ENCODE results near the gene TMEM129.
A peak's percentile ranks its signal among the peaks of the same experiment; 100 is the strongest.

Gene TMEM129

DNA sequence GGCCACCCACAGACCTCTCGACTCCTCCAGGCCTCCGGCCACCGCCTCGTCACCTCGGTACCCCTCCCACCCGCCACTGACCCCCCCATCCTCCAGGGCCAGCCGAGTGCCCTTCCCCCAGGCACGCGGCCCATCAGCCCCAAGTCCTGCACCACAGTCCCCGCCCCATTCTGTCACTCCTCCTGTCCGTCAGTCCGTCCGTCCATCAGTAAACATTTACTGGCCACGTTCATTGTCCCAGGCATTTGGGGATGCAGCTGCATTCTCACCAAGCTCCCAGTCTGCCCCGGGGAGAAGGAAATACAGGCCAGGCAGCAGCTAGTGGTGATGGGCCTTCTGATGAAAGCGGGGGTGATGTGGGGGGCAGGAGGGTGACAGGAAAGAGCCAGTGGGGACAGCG, 36.7 kb upstream of the TMEM129 start:
- DNase-seq, result no peak

DNA sequence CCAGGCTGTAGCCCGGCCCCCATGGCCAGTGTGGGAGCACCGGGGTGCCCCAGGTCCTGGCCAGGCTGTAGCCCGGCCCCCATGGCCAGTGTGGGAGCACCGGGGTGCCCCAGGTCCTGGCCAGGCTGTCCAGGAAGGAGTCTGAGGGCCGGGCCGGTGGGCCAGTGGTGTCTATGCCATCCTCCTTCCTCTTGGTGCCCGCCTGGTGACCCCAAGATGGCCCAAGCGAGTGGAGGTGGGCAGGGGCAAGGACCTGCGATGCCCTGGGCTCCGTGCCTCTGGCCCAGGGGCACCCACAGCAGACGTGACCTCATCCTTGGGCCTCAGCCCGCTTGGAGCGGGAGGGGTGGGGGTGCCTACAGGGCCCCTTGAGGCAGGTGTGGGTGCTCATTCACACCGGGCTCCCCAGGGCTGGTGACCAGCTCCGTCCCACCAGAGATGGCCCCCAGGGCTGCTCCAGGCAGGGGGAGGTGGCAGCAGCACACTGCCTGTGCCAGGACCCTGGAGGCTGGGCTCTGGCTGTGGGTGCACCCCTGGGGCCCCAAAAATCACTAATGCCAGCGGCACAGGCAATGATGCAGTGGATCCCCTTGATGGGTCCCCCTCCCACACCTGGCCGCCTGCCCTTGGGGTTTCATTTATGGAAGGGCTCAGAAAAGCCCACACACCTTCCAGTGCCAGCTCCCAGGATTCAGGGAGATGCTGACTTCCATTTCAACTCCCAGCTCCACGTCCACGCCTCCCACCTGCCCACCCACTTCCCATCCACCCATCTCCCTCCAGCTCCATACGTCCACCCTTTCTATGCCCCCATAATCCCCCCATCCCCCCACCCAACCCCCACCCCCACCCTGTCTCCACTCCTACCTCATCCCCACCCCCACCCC, 36.0 kb upstream of the TMEM129 start:
- DNase-seq, result no peak

DNA sequence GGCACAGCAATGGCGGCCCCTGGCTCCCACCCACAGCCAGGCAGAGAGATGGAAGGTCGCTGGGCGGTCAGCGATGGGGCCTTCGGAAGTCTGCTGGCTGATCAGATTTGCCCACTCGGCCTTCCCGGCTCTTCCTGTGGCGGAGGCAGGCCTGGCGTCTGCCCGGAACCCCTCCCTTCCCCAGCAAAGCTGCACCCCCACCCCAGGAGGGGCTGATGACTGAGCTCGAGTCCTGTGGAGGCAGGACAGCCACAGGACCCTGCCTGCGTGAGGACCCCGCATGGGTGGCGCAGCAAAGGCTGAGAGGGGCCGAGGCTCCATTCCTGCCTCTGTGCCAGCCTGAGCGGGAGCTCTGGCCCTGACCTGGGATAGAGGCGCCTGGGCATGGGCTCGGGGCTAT, 35.0 kb upstream of the TMEM129 start:
- DNase-seq, result no peak

DNA sequence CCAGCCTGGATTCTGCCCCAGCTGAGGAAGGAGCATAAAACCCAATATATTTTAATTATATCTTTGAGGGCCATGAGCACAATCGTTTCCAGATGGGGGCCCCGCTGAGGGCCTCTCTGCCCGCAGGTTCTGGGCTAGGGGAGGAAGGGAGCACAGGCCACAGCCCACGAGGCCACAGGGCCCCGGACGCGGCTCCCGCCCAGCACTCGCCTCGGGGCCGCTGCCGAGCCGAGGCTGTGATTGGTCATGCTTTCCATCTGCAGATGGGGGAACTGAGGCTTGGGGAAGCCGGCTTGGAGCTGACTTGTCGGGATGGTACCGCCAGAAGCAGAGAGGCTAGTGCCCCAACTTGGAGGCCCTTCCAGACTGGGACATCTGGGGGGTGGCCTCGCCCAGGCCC, 34.2 kb upstream of the TMEM129 start:
- no peak for DNase-seq

DNA sequence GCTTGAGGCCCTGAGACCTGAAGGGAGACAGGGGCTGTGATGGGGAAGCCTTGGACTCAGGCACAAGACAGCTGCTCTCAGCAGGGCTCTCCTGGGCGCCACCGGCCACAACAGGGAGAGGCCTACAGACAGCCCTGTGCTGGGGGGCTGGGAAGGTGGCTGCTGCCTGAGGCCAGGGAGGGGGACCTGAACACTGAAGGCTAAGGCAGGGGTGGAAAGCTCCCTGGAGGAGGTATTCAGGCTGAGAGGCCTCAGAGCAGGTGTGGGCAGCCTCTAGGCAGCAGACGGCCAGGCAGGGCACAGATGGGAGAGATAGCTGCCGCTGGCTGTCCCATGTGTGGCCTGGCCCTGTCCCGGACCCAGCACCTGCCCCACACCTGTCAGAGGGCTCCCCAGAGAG, 33.2 kb upstream of the TMEM129 start:
- no peak for DNase-seq

DNA sequence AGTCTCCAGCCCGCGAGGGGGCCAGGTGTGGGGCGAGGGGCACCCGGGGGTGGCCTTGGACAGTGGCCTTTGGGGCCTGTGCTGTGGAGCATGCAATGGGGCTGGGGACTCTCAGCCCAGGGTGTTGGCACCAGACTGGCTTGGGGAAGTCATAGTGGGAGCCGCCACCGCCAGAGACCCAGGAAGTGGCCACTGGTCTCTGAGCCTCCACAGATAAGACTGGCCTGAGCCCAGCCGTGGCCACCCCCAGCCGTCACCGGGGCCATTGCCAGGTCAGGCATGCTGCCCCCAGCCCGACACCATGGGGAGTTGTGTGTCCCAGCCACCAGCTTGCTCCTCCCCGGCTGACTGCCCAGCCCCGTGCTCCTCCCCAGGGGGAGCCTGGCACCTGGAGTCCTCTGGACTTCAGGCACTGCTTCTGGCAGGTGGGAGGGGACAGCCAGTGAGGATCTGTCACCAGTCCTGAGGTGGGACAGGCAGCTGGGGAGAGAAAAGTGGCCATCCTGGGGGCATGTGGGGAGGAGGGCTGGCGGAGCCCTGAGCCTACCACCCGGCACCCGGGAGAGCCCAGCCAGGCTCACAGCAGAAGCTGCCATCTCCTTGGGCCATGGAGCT, 32.7 kb upstream of the TMEM129 start:
- DNase-seq, result no peak

DNA sequence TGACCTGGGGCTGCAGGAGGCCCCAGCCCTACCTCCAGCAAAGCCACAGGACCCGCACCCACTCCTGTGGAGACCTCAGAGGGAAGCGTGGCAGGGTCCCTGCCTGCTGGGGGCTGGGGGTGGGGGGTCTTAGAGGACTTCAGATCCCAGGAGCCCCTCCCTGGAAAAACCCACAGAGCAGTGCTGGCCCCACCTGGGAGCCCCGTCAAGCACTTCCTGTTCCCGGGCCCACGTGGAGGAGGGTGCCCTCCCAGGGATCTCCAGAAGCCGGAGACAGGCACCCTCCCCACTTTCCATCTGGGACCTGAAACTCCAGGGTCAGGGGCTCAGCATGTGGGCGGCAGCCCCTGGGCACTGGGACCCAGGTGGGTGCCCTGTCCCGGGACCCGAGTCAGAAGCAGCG, 32.2 kb upstream of the TMEM129 start:
- no peak for DNase-seq

DNA sequence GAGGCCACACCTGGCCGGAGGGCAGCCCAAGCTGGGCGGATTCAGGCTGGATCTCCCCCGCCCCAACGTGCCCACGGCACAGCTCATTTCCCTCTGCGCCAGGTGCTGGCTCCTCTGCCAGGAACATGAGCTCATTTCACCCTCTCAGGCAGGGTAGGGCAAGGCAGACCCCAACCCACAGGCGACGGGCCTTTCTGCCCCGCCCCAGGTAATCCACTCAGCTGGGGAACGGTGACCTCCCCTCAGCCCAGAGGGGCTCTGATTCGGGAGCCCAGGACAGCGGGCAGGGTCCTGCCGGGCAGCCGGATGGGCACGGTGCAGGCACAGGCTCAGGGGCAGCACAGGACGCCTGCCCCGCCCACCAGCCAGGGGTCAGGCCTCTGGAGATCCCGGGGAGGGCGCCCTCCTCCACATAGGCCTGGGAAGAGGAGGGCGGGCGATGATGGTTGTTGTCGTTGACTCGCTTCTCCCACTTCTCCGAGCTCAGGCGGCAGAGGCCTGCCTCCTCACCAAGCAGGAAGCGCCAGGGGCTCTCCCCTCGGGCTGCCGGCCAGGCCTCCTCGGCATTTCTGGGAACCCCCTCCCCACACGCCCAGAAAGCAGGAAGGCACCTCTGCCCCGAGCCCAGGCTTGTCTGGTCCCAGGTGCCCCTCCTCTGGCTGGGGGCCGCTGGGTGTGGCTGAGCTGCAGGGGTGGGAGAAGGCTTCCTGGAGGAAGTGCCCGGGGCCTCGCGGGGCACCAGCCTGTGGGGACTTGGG, 31.3 kb upstream of the TMEM129 start:
- no peak for DNase-seq

DNA sequence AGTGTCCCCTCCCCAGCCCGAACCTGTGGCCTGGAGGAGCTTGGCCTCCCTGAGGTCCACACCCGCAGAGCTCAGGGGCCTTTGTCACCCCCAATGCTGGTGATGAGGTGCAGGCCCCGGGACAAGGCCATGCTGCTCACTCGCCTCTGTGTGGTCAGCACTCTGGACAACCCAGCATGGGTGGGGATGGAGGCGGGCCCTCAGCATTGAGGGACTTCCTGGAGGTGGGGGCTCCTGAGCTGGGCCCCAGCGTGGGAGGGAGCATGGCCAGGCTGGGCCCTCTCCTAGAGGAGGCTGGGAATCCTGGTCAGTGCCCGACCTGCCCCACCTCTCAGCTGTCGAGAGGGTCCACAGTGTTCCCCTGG, 30.8 kb upstream of the TMEM129 start:
- DNase-seq, result no peak

DNA sequence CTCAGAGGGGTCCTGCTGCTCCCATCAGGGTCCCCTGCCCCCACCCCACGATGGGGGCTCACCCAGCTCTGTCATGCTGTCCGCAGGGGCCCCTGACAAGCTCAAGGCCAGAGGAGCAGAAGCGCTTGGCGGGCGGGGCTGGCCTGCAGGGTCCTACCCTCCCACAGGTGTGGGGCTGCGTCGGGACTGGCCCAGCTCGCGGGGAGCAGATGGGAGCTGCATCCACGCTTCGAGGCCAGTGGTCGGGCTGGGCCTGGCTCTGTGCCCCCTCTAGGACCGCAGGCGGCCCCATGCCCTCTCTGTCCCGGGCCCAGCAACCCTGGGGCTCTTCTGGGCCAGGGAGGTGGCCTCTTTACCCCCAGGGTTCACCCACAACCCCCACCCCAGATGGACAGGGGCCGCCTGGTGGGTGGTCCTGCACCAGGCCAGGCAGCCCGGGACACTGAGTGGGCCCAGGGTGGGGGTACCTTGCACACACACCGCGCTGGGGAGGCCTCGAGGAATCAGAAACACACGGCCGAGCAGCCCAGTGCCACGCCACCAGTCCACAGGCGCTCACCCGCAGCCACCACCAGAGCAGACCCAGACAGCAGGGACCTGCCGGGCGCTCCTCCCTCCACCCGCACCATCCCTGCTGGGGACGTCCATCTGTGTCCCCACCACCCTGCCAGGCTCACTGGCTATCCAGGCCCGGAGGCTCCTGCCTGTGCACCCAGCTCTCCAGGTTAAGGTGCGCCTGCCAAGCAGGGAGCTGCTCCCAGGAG, 30.2 kb upstream of the TMEM129 start:
- DNase-seq, result no peak

DNA sequence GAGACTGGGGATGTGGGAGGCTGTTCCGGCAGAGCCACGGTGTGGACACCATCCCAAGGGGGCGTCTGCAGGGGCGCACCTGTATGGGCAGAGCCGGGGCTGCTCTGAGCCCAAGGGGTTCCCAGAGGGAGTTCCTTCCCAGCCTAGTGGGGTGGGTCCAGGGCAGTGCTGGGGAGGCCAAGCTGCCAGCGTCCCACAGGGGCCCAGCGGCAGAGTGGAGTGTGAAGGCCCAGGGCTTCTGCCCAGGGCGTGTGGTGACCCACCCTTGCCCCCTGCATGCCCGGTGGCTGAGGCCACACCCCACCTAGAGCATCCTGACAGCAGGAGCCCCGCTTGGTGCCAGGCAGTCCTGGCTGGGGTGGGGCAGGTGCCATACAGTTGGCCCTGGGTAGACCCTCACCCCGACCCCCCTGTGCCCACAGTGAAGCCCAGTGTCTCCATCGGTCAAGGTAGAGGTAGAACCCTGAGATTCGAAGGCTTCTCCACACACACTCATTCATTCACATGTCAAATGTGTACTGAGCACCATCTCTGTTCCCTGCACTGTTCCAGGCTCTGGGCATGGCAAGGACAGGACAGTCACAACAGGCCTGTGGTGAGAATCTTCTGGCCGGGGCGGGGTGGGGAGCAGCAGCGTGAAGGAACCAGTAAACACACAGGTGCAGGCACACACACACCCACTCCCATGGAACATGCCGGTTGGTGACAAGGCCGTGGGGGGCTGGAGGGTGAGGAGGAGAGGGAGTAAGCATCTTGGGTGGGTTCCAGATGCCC, 29.4 kb upstream of the TMEM129 start:
- DNase-seq, result no peak

DNA sequence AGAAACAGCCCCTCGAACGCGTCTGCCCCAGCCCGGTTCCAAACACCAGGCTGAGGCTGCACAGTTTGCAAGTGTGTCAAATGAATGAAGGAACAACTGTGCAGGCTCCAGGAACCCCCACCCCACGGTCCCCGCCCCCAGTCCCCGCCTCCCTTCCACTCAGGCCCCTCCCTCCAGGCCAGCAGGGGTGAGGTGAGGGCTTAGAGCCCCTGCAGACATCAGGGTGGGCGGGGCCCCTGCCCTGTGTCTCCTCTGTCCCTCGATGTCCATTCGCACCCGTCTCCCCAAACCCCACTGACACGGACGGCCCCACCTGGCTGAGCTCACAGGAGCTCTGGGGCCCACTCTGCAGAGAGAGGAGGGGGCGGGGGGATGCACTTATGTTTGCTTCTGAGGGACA, 28.7 kb upstream of the TMEM129 start:
- DNase-seq, result no peak

DNA sequence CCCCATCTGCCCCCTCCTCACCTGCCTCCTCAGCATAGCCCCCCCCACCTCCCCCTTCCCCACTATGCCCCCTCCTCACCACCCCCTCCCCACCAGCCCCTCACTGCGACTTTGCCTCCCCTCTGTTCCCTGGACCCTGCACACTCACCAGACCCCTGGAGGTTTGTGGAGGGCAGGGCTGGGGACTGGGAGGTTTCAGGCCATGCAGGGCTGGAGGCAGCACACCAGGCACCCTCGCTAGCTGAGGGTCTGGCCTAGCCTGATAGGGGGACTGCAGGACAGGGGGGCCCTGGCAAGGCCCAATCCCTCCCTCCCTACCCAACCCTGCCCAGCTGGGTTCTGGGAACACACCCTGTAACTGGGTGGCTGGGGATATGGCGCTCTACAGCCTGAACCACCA, 28.2 kb upstream of the TMEM129 start:
- DNase-seq, result no peak

DNA sequence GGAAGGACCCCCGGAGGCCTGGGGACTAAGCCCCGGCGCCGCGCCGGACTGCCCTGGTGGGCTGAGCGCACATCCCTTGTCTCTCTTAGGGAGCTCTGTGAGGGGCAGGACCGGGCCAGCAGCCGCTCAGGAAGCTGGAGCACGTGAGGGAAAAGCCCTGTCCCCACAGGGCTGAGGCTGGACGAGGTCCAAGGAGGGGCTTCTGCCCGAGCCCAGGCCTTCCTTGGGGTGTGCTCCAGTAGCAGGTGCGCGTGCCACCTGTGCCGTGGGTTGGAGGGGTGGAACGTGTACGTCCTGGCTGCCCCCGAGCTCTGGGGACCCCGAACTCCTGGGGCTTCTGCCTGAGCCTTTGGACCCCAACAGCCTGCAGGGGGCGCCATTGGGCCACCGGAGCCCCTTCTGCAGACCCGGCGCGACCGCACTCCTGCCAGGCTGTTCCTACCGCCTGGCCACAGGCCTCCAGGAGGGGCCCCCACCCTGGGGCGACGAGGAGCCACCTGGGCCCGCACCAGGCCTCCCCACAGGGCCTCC, 27.4 kb upstream of the TMEM129 start:
- DNase-seq, result peak; percentile 49

DNA sequence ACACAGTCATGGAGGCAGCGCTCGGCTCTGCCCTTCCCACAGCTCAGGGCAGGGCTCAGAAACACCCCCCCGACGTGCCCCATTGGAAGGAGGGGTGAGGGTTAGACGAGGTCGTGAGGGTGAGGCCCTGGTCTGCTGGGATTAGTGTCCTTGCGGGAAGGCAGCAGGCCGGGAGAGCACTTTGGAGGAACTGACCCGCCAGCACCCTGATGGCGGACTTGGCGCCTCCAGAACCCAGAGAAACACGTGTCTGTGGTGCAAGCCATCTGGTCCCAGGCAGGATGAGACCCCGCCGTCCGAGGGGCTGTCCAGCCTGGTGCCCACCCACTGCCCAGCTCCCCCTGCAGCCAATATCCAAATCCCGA, 26.5 kb upstream of the TMEM129 start:
- no peak for DNase-seq

DNA sequence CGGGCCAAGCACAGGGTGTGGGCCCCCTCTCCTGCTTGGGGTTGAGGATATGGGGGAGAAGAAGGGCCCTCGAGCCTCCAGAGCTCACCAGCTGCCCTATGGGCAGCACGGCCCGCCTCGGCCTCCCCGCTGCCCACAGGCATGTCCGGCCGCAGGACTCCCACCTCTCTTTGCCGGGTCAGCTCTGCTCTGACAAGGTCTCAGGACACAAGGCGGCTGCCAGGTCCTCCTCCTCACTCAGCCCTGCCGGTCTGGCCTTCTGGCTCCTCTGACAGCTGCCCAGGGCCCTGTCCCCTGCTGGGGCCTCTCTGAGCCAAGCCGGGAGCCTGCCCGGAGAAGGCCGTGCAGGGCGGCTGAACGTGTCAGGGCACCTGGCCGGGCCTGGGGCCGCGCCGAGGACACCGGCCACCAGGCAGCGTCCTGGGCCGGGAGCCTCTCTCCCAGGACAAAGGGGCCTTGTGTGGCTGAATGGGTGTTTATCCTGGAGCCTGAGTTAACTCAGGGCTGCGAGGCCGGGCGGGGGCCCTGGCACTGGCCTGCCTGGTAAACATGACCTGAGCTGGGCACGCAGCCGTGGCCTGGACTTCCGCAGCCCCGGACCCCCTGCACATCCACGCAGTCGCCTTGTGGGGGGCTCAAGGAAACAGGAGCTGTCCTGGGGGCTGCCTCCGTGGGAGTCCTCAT, 25.9 kb upstream of the TMEM129 start:
- DNase-seq, result no peak

DNA sequence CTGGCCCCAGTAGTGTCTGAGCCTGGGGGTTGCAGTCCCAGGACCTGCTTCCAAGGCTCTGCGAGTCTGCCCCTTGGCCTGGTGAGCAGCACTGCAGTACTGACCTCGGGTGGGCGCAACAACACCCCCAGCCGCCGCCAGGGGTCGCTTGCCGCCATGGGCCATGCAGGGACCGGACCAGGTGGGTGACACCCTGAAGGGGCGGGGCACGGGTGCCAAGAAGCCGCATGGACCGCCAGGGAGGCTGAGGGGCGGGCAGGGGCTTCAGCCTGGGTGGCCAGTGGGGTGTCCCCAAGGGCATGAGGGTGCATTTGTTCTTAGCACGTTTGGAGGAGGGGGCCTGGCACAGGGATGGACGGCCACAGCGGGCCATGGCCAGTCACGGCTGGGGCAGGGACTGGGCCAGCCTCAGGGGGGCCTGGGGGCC, 25.2 kb upstream of the TMEM129 start:
- DNase-seq, result peak; percentile 21

DNA sequence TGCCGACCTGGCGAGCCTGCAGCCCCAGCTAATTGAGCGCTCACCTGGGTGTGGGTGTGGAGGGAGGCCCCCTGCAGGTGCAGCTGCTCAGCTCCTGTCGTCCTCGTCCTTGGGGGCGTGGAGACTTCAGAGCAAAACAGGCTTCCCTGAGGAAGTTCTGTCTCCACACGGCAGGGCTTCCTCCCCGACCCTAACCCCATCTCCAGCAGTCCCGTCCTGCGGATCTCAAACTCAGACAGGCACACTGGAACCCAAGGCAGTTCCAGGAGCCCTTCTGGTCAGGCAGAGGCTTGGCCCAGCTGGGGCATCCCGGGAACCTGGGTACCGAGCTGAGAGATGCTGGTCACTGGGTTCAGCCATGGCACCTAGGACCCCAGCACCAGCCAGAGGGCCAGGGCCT, 24.6 kb upstream of the TMEM129 start:
- DNase-seq, result no peak

DNA sequence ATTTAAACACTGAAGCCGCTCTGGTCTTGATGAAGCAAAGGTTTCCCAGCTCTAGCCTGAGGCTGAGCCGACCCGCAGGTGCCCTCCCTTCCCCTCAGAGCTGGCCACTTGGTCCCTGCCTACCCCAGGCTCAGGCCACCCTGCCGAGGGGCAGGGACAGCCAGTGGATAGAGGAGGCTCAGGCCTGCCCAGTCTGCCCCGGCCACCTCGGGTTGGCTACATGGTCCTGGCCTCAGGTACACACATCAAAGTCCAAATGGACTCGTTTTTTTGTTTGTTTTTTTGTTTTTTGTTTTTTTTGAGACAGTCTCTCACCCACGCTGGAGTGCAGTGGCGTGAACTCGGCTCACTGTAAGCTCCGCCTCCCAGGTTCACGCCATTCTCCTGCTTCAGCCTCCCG, 24.0 kb upstream of the TMEM129 start:
- no peak for DNase-seq

DNA sequence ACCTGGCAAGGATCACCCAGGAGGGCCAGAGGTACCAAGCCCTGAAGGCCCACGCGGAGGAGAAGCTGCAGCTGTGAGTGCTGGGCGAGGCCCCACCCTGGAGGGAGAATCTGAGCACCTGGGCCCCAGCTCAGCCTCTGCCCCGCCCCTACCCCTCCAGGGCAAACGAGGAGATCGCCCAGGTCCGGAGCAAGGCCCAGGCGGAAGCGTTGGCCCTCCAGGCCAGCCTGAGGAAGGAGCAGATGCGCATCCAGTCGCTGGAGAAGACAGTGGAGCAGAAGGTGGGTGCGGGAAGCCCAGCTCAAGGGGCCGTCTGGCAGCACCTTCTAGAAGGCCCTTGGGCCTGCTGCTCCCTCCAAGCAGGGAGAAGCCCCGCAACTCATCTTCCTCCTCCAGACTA, 23.4 kb upstream of the TMEM129 start:
- no peak for DNase-seq

DNA sequence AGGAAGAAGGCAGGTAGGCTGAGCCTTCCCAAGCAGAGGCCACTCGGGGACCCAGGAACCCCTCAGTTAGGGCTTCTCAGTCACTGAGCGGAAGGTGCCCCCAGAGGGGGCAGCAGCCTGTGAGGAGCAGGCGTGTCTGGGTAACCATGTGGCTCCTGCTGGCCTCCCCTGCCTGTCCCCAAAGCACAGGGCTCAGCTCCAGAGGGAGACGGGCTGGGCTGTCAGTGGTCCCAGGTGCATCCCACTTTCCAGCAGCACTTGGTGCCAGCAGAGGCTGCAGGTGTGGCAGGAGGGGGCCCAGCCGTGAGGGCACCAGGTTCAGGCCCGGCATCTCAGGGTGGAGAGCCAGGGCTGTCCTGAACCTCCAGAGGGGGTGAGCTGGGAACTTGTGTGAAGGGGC, 22.9 kb upstream of the TMEM129 start:
- no peak for DNase-seq

DNA sequence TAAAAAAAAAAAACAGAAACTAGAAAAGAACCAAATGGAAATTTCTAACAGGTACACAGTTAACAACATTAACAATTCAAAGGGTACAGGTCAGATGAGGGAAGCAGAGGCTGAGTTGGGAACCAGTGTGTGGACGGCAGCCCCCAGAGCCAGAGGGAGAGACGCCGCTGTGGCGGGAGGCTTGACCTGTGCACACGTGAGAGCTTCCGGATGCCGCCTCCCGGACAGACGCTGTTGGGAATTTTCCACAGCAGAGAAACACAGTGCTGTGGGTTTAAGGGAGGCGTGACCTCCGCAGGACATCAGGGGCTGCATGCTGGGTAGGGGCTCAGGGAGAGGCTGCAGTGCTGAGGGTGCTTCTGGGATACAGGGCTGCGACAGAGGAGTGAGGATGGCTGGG, 22.4 kb upstream of the TMEM129 start:
- no peak for DNase-seq

All from NCI-H774 (cell line).